Caco-2 (cell line): Measurements from ENCODE around the gene MICOS13. TPM values are rescaled to one million over a fixed set of nuclear protein-coding genes. Genes with fewer than 3 reads are reported as not detected.
A peak's percentile ranks its signal among the peaks of the same experiment; 100 is the strongest.

Experiments
- BruUV-seq: library from RNA; stranded (reverse); fragments of 400-500 nt; replicated peaks from 2 replicates; lab custom pipeline; 2021; lab: Mats Ljungman, UMichigan
- CTCF ChIA-PET: fragments of 300-600 bp; sonication (Branson Sonifier 250); formaldehyde crosslinking; loops from one replicate; lab custom pipeline; 2022; ENCODE audit warnings: antibody characterized with exemption; lab: Charles Lee
- POLR2A ChIA-PET: fragments of 300-600 bp; sonication (Branson Sonifier 250); formaldehyde crosslinking; loops from one replicate; lab custom pipeline; 2022; ENCODE audit warnings: antibody characterized with exemption; lab: Charles Lee
- DNase-seq, 2 experiments: peaks; one replicate each; pipeline versions ENCODE4 v3.0.0 to v3.0.0-alpha.2; 2020 to 2022
- H3K27me3 ChIP-seq: replicated peaks from 2 replicates; pipeline ENCODE4 v1.6.0; 2011; ENCODE audit warnings: low read length; ENCODE audit not compliant: control insufficient read depth, insufficient read depth
- H3K36me3 ChIP-seq: 2 replicates; pipeline ENCODE4 v1.5.1; 2011; ENCODE audit warnings: low read length; ENCODE audit not compliant: control insufficient read depth, insufficient read depth
- H3K4me1 ChIP-seq: fragments of 250-450 bp; sonication (Bioruptor Pico); 2 replicates; pipeline ENCODE4 v1.5.1; 2020; ENCODE audit warnings: mild to moderate bottlenecking
- H3K4me3 ChIP-seq: 2 replicates; pipeline ENCODE4 v1.5.1; 2011; ENCODE audit warnings: low read depth, mild to moderate bottlenecking, control low read depth, low read length
- H3K9me3 ChIP-seq: fragments of 250-450 bp; sonication (Bioruptor Pico); 2 replicates; pipeline ENCODE4 v1.5.1; 2020; ENCODE audit warnings: mild to moderate bottlenecking, moderate library complexity
- H3K27ac Mint-ChIP-seq: one replicate; pipeline ENCODE4 v1.8.0; 2022; ENCODE audit warnings: mixed read lengths; ENCODE audit not compliant: unreplicated experiment
- H3K27me3 Mint-ChIP-seq: one replicate; pipeline ENCODE4 v1.8.0; 2022; ENCODE audit warnings: mixed read lengths; ENCODE audit not compliant: insufficient read depth, unreplicated experiment
- H3K36me3 Mint-ChIP-seq: one replicate; pipeline ENCODE4 v1.8.0; 2022; ENCODE audit warnings: mild to moderate bottlenecking, mixed read lengths; ENCODE audit not compliant: insufficient read depth, unreplicated experiment
- H3K4me1 Mint-ChIP-seq: one replicate; pipeline ENCODE4 v1.8.0; 2022; ENCODE audit warnings: low read depth, mixed read lengths; ENCODE audit not compliant: unreplicated experiment
- H3K4me3 Mint-ChIP-seq: one replicate; pipeline ENCODE4 v1.8.0; 2022; ENCODE audit warnings: mild to moderate bottlenecking, moderate library complexity, mixed read lengths; ENCODE audit not compliant: unreplicated experiment
- H3K9me3 Mint-ChIP-seq: one replicate; pipeline ENCODE4 v1.8.0; 2022; ENCODE audit warnings: mixed read lengths; ENCODE audit not compliant: unreplicated experiment
- intact Hi-C: fragments of 100-400 bp; cut with micrococcal nuclease; formaldehyde crosslinking; loops from one replicate; pipeline ENCODE4 v1.10.0; 2022; ENCODE audit not compliant: unreplicated experiment
- total RNA-seq: library from RNA; stranded (reverse); gene quantifications from 2 replicates; pipeline ENCODE4 v1.2.3, GENCODE V29; 2022
- TF ChIP-seq, protein P1 (sequence below), 2 experiments: fragments of 200-600 bp in 1 of 2; IDR thresholded peaks; 1 replicate in 1 of 2; 2 replicates in 1 of 2; pipeline versions ENCODE4 v1.5.1 to v1.8.0; 2011 to 2022; ENCODE audit warnings: antibody characterized with exemption in 1 of 2, control low read depth in 1 of 2, inconsistent platforms in 1 of 2, low read depth in 1 of 2, low read length in 1 of 2, mild to moderate bottlenecking in 1 of 2, moderate library complexity in 1 of 2; ENCODE audit not compliant: insufficient read depth in 1 of 2, severe bottlenecking in 1 of 2, unreplicated experiment in 1 of 2

Gene MICOS13
- total RNA-seq, 1 experiment from 2014 or later: 43.1 TPM

DNA sequence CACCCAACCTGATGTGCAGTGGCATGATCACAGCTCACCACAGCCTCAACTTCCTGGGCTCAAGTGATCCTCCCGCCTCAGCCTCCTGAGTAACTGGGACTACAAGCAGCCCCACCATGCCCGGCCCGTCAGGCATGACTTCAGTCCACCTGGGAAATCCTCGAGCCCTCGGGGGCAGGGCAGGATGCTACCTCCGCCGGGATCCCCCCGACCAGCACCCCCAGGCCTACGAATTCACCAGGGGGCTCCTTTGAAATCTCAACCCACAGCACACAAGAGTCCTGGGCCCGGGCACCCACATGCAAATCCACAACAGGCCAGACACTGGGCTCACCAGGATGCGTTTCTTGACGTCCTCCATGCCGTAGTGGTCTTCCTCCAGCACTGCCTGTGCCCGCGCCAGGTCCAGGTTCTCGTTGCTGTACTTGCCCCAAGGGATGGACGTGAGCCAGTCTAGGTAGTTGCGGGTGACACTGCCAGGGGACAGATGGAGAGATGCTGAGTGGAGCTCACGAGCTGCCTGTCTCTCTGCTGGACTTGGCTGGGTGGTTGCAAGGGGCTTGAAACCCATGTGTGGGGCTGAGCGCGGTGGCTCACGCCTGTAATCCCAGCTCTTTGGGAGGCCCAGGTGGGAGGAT is 20.3 kb upstream of the MICOS13 start:
- Histone ChIP-seq H3K4me1 (no peaks in the 10 kb centered on the region), H3K27me3 (no peaks in the 10 kb centered on the region), H3K36me3 (peaks cover 7% of the 10 kb centered on the region), H3K9me3 (no peaks in the 10 kb centered on the region), H3K4me3 (no peak overlapping the region)
- CTCF ChIA-PET: no interaction called here
- Mint-ChIP-seq H3K36me3 (peaks cover 95% of the 10 kb centered on the region), H3K4me3 (no peak overlapping the region), H3K27me3 (no peaks in the 10 kb centered on the region), H3K27ac (no peak overlapping the region), H3K9me3 (no peaks in the 10 kb centered on the region), H3K4me1 (no peaks in the 10 kb centered on the region)
- no TSS peak for BruUV-seq
- intact Hi-C loops: no loop called here
- POLR2A ChIA-PET: no interaction called here
- no peak for DNase-seq
- TF ChIP-seq, protein P1, sequence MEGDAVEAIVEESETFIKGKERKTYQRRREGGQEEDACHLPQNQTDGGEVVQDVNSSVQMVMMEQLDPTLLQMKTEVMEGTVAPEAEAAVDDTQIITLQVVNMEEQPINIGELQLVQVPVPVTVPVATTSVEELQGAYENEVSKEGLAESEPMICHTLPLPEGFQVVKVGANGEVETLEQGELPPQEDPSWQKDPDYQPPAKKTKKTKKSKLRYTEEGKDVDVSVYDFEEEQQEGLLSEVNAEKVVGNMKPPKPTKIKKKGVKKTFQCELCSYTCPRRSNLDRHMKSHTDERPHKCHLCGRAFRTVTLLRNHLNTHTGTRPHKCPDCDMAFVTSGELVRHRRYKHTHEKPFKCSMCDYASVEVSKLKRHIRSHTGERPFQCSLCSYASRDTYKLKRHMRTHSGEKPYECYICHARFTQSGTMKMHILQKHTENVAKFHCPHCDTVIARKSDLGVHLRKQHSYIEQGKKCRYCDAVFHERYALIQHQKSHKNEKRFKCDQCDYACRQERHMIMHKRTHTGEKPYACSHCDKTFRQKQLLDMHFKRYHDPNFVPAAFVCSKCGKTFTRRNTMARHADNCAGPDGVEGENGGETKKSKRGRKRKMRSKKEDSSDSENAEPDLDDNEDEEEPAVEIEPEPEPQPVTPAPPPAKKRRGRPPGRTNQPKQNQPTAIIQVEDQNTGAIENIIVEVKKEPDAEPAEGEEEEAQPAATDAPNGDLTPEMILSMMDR (IDR thresholded peaks at IDR 0.05; ENCODE audit: insufficient read depth in 1 of 2, low read depth in 1 of 2, low read length in 1 of 2, severe bottlenecking in 1 of 2, unreplicated experiment in 1 of 2): no peak

DNA sequence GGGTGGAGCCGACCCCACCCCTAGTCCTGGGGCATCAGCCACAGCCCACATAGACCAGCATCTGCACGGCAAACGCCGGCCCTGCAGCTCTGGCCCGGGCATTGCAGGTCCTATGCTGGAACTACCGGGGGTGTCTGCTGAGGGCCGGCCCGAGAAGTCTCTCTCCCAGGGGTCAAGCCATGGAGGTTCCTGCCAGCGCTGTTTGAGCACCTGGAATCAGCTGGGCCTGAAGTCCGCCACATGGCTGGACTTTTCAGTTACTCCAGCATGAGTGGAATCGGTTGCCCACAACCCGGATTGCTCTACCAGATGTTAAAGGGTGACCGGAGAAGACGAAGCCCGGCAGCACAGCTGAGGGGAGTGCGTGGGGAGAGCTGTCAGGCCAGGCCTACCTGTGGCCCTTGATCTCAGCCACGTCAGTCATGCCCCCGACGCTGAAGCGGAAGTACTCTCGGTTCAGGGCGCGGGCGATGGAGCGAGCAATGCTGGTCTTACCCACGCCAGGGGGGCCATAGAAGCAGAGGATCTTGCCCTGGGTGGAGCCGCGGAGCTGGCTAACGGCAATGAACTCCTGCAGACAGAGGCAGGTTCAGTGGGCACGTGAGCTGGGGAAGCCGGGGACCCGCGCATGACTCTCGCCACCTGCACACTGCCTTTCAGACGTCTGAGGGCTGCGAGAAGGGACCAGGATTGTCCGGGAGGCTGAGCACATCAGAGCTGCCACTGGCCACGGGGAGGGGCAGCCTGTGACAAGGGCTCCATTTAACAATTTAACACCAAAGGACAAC is 18.5 kb upstream of the MICOS13 start:
- Histone ChIP-seq H3K36me3 (peaks cover 4% of the 10 kb centered on the region), H3K4me1 (no peaks in the 10 kb centered on the region), H3K4me3 (no peak overlapping the region), H3K9me3 (no peaks in the 10 kb centered on the region), H3K27me3 (no peaks in the 10 kb centered on the region)
- Mint-ChIP-seq H3K27ac (no peak overlapping the region), H3K4me1 (no peaks in the 10 kb centered on the region), H3K9me3 (no peaks in the 10 kb centered on the region), H3K4me3 (no peak overlapping the region), H3K27me3 (no peaks in the 10 kb centered on the region), H3K36me3 (peaks cover 95% of the 10 kb centered on the region)
- no TSS peak for BruUV-seq
- ChIA-PET CTCF (no interaction called here), POLR2A (interaction anchor here (0.6 to 1.1 kb wide), 2 partner anchors 8 to 1597 kb away, joined by 3 to 4 read pairs; no protein-coding TSS in a partner anchor)
- DNase-seq: no peak
- TF ChIP-seq, protein P1 (IDR thresholded peaks at IDR 0.05; ENCODE audit: insufficient read depth in 1 of 2, low read depth in 1 of 2, low read length in 1 of 2, severe bottlenecking in 1 of 2, unreplicated experiment in 1 of 2): no peak
- intact Hi-C loops: no loop called here

DNA sequence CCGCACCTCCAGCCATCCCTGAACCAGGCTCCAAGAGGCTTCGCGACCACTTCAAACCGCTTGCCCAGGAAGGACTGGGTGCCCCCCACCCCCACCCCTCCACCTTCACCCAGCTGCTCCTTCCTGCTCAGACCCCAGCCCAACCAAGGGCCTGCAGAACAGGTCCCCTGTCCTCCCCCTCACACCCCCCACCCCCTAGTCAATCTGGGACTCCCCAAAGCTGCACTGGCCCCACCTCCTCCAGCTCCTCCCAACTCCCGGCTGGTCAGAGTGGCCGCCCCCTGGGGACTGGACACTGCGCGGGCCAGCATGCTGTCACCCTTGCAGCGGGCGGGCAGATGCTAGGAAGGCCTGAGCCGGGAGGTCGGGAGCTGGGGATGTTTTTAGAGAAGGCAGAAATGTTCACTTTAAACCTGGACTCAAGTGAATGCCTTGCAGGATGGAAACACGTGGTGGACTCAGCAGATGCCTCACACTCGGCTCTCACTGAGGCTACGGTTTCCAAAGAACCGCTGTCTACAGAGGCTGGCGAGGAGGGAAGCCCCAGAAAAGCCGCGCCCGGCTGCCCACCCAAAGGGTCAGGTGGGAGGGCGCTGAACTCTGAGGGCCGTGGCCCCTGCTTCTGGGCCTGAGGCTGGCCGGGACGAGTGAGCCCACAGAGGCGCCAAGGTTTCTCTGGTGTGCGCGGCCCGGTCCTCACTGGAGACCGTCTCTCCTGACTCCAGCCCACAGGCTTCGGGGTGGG is 17.7 kb upstream of the MICOS13 start:
- intact Hi-C loops: no loop called here
- H3K27me3 Mint-ChIP-seq: no peaks in the 10 kb centered on the region
- TF ChIP-seq, protein P1 (IDR thresholded peaks at IDR 0.05; ENCODE audit: insufficient read depth in 1 of 2, low read depth in 1 of 2, low read length in 1 of 2, severe bottlenecking in 1 of 2, unreplicated experiment in 1 of 2): no peak
- peak overlapping the region; percentile 24 for H3K27ac Mint-ChIP-seq
- no peak for DNase-seq
- H3K9me3 Mint-ChIP-seq: no peaks in the 10 kb centered on the region
- ChIA-PET POLR2A (interaction anchor here (0.5 to 0.6 kb wide), 2 partner anchors 154 to 1597 kb away, joined by 3 to 4 read pairs; no protein-coding TSS in a partner anchor), CTCF (interaction anchor here (0.6 kb wide), 1 partner anchor 10 kb away, joined by 3 read pairs; no protein-coding TSS in a partner anchor)
- Histone ChIP-seq H3K4me1 (no peaks in the 10 kb centered on the region), H3K4me3 (no peak overlapping the region), H3K27me3 (no peaks in the 10 kb centered on the region), H3K9me3 (no peaks in the 10 kb centered on the region), H3K36me3 (peaks cover 4% of the 10 kb centered on the region)
- no TSS peak for BruUV-seq
- H3K36me3 Mint-ChIP-seq: peaks cover 95% of the 10 kb centered on the region
- no peak overlapping the region for H3K4me3 Mint-ChIP-seq
- H3K4me1 Mint-ChIP-seq: no peaks in the 10 kb centered on the region
